HepG2 (cell line): ENCODE results near the gene GNAI2. TPM values are rescaled to one million over a fixed set of nuclear protein-coding genes. Genes with fewer than 3 reads are reported as not detected.
A peak's percentile ranks its signal among the peaks of the same experiment; 100 is the strongest.

Experiments
- ATAC-seq: fragments of 200-7000 bp; cut with Tn5 transposase; 3 replicates; pipeline ENCODE4 v1.9.1; 2020; ENCODE audit warnings: mild to moderate bottlenecking, moderate library complexity
- BruUV-seq: library from RNA; stranded (reverse); fragments of 400-500 nt; replicated peaks from 2 replicates; lab custom pipeline; 2021; lab: Mats Ljungman, UMichigan
- CTCF ChIA-PET: fragments of 300-600 bp; formaldehyde crosslinking; extraction: SDS; loops from one replicate; lab custom pipeline; 2021; ENCODE audit warnings: low total read pairs, inconsistent platforms, low intra/inter-chr PET ratio; lab: Yijun Ruan, JAX
- POLR2A ChIA-PET: fragments of 350-600 bp; sonication (Branson Sonifier 250); formaldehyde crosslinking; loops from one replicate; lab custom pipeline; 2020; ENCODE audit warnings: antibody characterized with exemption, inconsistent platforms; lab: Yijun Ruan, JAX
- DNase-seq: peaks from one replicate; pipeline ENCODE4 v3.0.0-alpha.2; 2015; ENCODE audit warnings: low spot score
- FAIRE-seq: peaks from 3 replicates; lab custom pipeline; 2011; peaks lifted over from hg19 to GRCh38; lab: Jason Lieb, UNC
- H2AFZ ChIP-seq: one replicate; pipeline ENCODE4 v1.6.1; 2011; ENCODE audit warnings: low read length, inconsistent platforms
- H3K27ac ChIP-seq: fragments of 300-600 bp; 3 replicates; pipeline ENCODE4 v1.8.0; 2011; ENCODE audit warnings: mixed run types, mild to moderate bottlenecking, mixed read lengths, low read length, inconsistent platforms; ENCODE audit not compliant: insufficient read depth; ENCODE audit errors: extremely low read length
- H3K27me3 ChIP-seq, 2 experiments: fragments of 200-600 bp in 1 of 2; 2 replicates in 1 of 2; 3 replicates in 1 of 2; pipeline versions ENCODE4 v1.6.0 to v1.8.0; 2011; ENCODE audit warnings: low read length in 2 of 2, mild to moderate bottlenecking in 2 of 2, moderate library complexity in 2 of 2, inconsistent platforms in 1 of 2; ENCODE audit not compliant: insufficient read depth in 2 of 2, control insufficient read depth in 1 of 2
- H3K36me3 ChIP-seq, 2 experiments: fragments of 200-600 bp in 1 of 2; replicated peaks in 1 of 2; 2 replicates in 1 of 2; 3 replicates in 1 of 2; pipeline versions ENCODE4 v1.5.1 to v1.8.0; 2011; ENCODE audit warnings: low read length in 2 of 2, inconsistent platforms in 1 of 2; ENCODE audit not compliant: insufficient read depth in 2 of 2, control insufficient read depth in 1 of 2
- H3K4me1 ChIP-seq: 2 replicates; pipeline ENCODE4 v1.5.1; 2012; ENCODE audit warnings: low read length, inconsistent platforms; ENCODE audit not compliant: insufficient read depth
- H3K4me2 ChIP-seq: 2 replicates; pipeline ENCODE4 v1.6.0; 2011; ENCODE audit warnings: low read depth, low read length, inconsistent platforms
- H3K4me3 ChIP-seq, 3 experiments: fragments of 200-600 bp in 1 of 3; sonication (generic), shearing (Covaris generic) in 1 of 3; replicated peaks in 1 of 3; 2 replicates each; pipeline ENCODE4 v1.5.1; 2011 to 2016; ENCODE audit warnings: low read length in 3 of 3, inconsistent platforms in 2 of 3, low read depth in 2 of 3, mild to moderate bottlenecking in 2 of 3, control low read depth in 1 of 3, mixed read lengths in 1 of 3; ENCODE audit not compliant: insufficient read depth in 1 of 3
- H3K79me2 ChIP-seq: one replicate; pipeline ENCODE4 v1.6.1; 2011; ENCODE audit warnings: low read length, inconsistent platforms; ENCODE audit not compliant: insufficient read depth
- H3K9ac ChIP-seq: 2 replicates; pipeline ENCODE4 v1.6.0; 2011; ENCODE audit warnings: mild to moderate bottlenecking, low read depth, low read length, inconsistent platforms; ENCODE audit not compliant: insufficient read depth
- H3K9me3 ChIP-seq: 2 replicates; pipeline ENCODE4 v1.5.1; 2012; ENCODE audit warnings: mild to moderate bottlenecking, low read length
- H4K20me1 ChIP-seq: 2 replicates; pipeline ENCODE4 v1.6.0; 2011; ENCODE audit warnings: inconsistent platforms, mild to moderate bottlenecking, low read length, moderate library complexity; ENCODE audit not compliant: insufficient read depth
- ATF5 ChIP-seq: sonication (generic); formaldehyde crosslinking; IDR thresholded peaks from 2 replicates; pipeline ENCODE4 v1.4.0; 2020; ENCODE audit warnings: mild to moderate bottlenecking, low read depth, missing genetic modification reagents
- EP300 ChIP-seq, 3 experiments: sonication (generic) in 1 of 3; formaldehyde crosslinking in 1 of 3; IDR thresholded peaks; 2 replicates each; pipeline versions ENCODE4 v1.5.1 to v1.6.1; 2011 to 2020; ENCODE audit warnings: low read depth in 2 of 3, low read length in 2 of 3, borderline replicate concordance in 1 of 3, improper control_type of control experiment in 1 of 3, mild to moderate bottlenecking in 1 of 3, missing genetic modification reagents in 1 of 3, moderate library complexity in 1 of 3
- FOXA1 ChIP-seq, 2 experiments: fragments of 450-650 bp in 1 of 2; sonication (generic) in 1 of 2; formaldehyde crosslinking in 1 of 2; IDR thresholded peaks; 2 replicates each; pipeline versions ENCODE4 v1.4.0 to v1.6.1; 2016 to 2020; ENCODE audit warnings: missing genetic modification reagents in 1 of 2
- NFE2 ChIP-seq: sonication (generic); formaldehyde crosslinking; IDR thresholded peaks from 2 replicates; pipeline ENCODE4 v1.4.0; 2020; ENCODE audit warnings: missing genetic modification reagents
- NR2F1 ChIP-seq, 2 experiments: fragments of 450-650 bp in 1 of 2; formaldehyde crosslinking in 1 of 2; IDR thresholded peaks; 2 replicates each; pipeline versions ENCODE4 v1.5.0 to v1.6.1; 2016 to 2020; ENCODE audit warnings: mild to moderate bottlenecking in 1 of 2, missing compliant biosample characterization in 1 of 2, missing genetic modification reagents in 1 of 2, moderate library complexity in 1 of 2
- NR2F2 ChIP-seq: IDR thresholded peaks from 2 replicates; pipeline ENCODE4 v1.6.1; 2012; ENCODE audit warnings: low read depth, inconsistent platforms, borderline replicate concordance
- RBM22 ChIP-seq: fragments of 200-400 bp; formaldehyde crosslinking; optimal IDR thresholded peaks from 2 replicates; pipeline ENCODE3; 2017; ENCODE audit warnings: mild to moderate bottlenecking, low read length, moderate library complexity
- RORA ChIP-seq: sonication (generic); formaldehyde crosslinking; IDR thresholded peaks from 2 replicates; pipeline ENCODE4 v1.5.0; 2020; ENCODE audit warnings: mild to moderate bottlenecking, missing genetic modification reagents, moderate library complexity
- TOE1 ChIP-seq: sonication (generic); formaldehyde crosslinking; IDR thresholded peaks from 2 replicates; pipeline ENCODE4 v1.4.0; 2020; ENCODE audit warnings: mild to moderate bottlenecking, missing genetic modification reagents
- ZFP36L2 ChIP-seq: sonication (generic); formaldehyde crosslinking; IDR thresholded peaks from 2 replicates; pipeline ENCODE4 v1.4.0; 2020; ENCODE audit warnings: missing genetic modification reagents
- ZNF138 ChIP-seq: sonication (generic); formaldehyde crosslinking; IDR thresholded peaks from 2 replicates; pipeline ENCODE4 v1.5.0; 2020; ENCODE audit warnings: mild to moderate bottlenecking, low read depth, missing genetic modification reagents
- ZNF224 ChIP-seq: sonication (generic); formaldehyde crosslinking; IDR thresholded peaks from 2 replicates; pipeline ENCODE4 v1.5.0; 2020; ENCODE audit warnings: mild to moderate bottlenecking, missing genetic modification reagents
- ZNF33B ChIP-seq: sonication (generic); formaldehyde crosslinking; IDR thresholded peaks from 2 replicates; pipeline ENCODE4 v1.5.1; 2020; ENCODE audit warnings: mild to moderate bottlenecking, missing genetic modification reagents
- ZNF367 ChIP-seq: sonication (generic); formaldehyde crosslinking; IDR thresholded peaks from 2 replicates; pipeline ENCODE4 v1.4.0; 2020; ENCODE audit warnings: missing genetic modification reagents, borderline replicate concordance
- ZNF607 ChIP-seq: sonication (generic); formaldehyde crosslinking; IDR thresholded peaks from 2 replicates; pipeline ENCODE4 v1.5.1; 2020; ENCODE audit warnings: missing genetic modification reagents, mild to moderate bottlenecking, borderline replicate concordance
- ZNF790 ChIP-seq: sonication (generic); formaldehyde crosslinking; IDR thresholded peaks from 2 replicates; pipeline ENCODE4 v1.8.0; 2022; ENCODE audit warnings: missing genetic modification reagents, mild to moderate bottlenecking, borderline replicate concordance
- WGBS: methylation state at CpG from one replicate; pipeline ENCODE4 v1.1.6; 2017; ENCODE audit warnings: low lambda C conversion rate; 5-methylcytosine and 5-hydroxymethylcytosine counted together
- in situ Hi-C: cut with HindIII; loops from 2 replicates; pipeline ENCODE4 v1.10.0; 2017; ENCODE audit warnings: low pct_unique_long_range_greater_than_20kb; ENCODE audit not compliant: extremely low pct_ligation_motif_present
- intact Hi-C: fragments of 100-400 bp; cut with micrococcal nuclease; formaldehyde crosslinking; loops from one replicate; pipeline ENCODE4 v1.10.0; 2022; ENCODE audit not compliant: unreplicated experiment
- polyA plus RNA-seq, 8 experiments: library from polyadenylated mRNA; depleted of rRNA in 3 of 8; stranded (reverse) in 7 of 8; unstranded in 1 of 8; fragments of >200 nt; fragmentation: Illumina TruSeq in 4 of 8; extraction: Trizol in 4 of 8; gene quantifications; 2 replicates each; pipeline versions ENCODE4 v1.2.1 to v1.2.3, GENCODE V29; 2011 to 2016; ENCODE audit warnings: low read depth in 4 of 8, missing spikeins in 1 of 8, mixed read lengths in 1 of 8; ENCODE audit not compliant: insufficient read depth in 1 of 8
- total RNA-seq, 5 experiments: library from RNA; depleted of rRNA; stranded (reverse); fragments of >200 nt; fragmentation: Illumina TruSeq; extraction: Trizol; gene quantifications; 2 replicates each; pipeline ENCODE4 v1.2.3, GENCODE V29; 2016; ENCODE audit warnings: low read depth in 1 of 5

GNAI2 gene
- total and polyA plus RNA-seq, 2 of the 13 experiments (the other 11 are each of a cell fraction or from before 2014, with no cell fraction given): 51.1 to 66.2 TPM

- H3K4me3 ChIP-seq: no peak overlapping the region
- FAIRE-seq (no peak), DNase-seq (no peak), ATAC-seq (peak; percentile 17)
- H3K27me3 ChIP-seq: no peaks in the 10 kb centered on the region
- in situ Hi-C loops (loop anchor here (10.0 kb wide), 1 partner anchor 84 kb away; the partner anchor contains the start of gene GNAT1), intact Hi-C loops (no loop called here)
- 86% methylated on average over 4 of the region's 4 CpGs for WGBS
- no peak overlapping the region for H3K27ac ChIP-seq
- peaks cover 14 to 30% of the 10 kb centered on the region in 2 experiments for H3K36me3 ChIP-seq
- H3K79me2 ChIP-seq: no peaks in the 10 kb centered on the region
- no peak overlapping the region for H2AFZ ChIP-seq
- ChIA-PET POLR2A (interaction anchor here (1.1 to 6.2 kb wide), 8 partner anchors 8 to 46 kb away, joined by 3 to 28 read pairs (median 6); partner anchors contain the start of genes HYAL3, IFRD2 and NAA80), CTCF (no interaction called here)
- H3K9ac ChIP-seq: no peak overlapping the region
- H3K4me2 ChIP-seq: no peak overlapping the region
- no peaks in the 10 kb centered on the region; the same call in 1 of the 2 replicates for H4K20me1 ChIP-seq
- no TSS peak for BruUV-seq
- TF ChIP-seq NR2F2: no peak
- no peak for TF ChIP-seq RORA (CRISPR knock-in tag)
- TF ChIP-seq ZNF790 (CRISPR knock-in tag): no peak
- no peak for TF ChIP-seq FOXA1 (IDR thresholded peaks at IDR 0.05)
- TF ChIP-seq FOXA1 (CRISPR knock-in tag; IDR thresholded peaks at IDR 0.05): peak; percentile 46
- no peak for TF ChIP-seq ZNF367 (CRISPR knock-in tag)
- TF ChIP-seq EP300 (IDR thresholded peaks at IDR 0.05; ENCODE audit: low read depth in 2 of 2, low read length in 2 of 2): no peak
- 0 out of 2 replicates have a peak, but pooled peaks have one; percentile 30 for TF ChIP-seq EP300 (CRISPR knock-in tag; IDR thresholded peaks at IDR 0.05; ENCODE audit: borderline replicate concordance)
- TF ChIP-seq RBM22: peak; percentile 84
- TF ChIP-seq ZFP36L2 (CRISPR knock-in tag): no peak
- no peak for TF ChIP-seq ATF5 (CRISPR knock-in tag)
- TF ChIP-seq NR2F1 (CRISPR knock-in tag; IDR thresholded peaks at IDR 0.05): no peak
- no peak for TF ChIP-seq NFE2 (CRISPR knock-in tag)
- no peak for TF ChIP-seq ZNF224 (CRISPR knock-in tag)
- no peak for TF ChIP-seq ZNF138 (CRISPR knock-in tag)
- TF ChIP-seq ZNF33B (CRISPR knock-in tag): no peak
- no peak for TF ChIP-seq TOE1 (CRISPR knock-in tag)
- no peak for TF ChIP-seq ZNF607 (CRISPR knock-in tag)
- peaks cover 42% of the 10 kb centered on the region for H3K4me1 ChIP-seq
- no peaks in the 10 kb centered on the region for H3K9me3 ChIP-seq
Measured at GRCh38 chr3:50278123-50278879, 42.3 kb downstream of the GNAI2 start.
